CD4-positive, alpha-beta T cell treated with Interleukin-2 at 100 ng/mL for 4 hours (primary cell): ENCODE results near the gene ZNF700.
"Not testable (repeated sequence)": the region's sequence is repeated elsewhere in the genome, so short reads cannot be mapped to it uniquely, and the experiment has no call there.

ENCODE experiments used
- DNase-seq: peaks from one replicate; pipeline ENCODE4 v3.0.0-alpha.2; 2020; ENCODE audit warnings: low spot score

Gene ZNF700

DNA sequence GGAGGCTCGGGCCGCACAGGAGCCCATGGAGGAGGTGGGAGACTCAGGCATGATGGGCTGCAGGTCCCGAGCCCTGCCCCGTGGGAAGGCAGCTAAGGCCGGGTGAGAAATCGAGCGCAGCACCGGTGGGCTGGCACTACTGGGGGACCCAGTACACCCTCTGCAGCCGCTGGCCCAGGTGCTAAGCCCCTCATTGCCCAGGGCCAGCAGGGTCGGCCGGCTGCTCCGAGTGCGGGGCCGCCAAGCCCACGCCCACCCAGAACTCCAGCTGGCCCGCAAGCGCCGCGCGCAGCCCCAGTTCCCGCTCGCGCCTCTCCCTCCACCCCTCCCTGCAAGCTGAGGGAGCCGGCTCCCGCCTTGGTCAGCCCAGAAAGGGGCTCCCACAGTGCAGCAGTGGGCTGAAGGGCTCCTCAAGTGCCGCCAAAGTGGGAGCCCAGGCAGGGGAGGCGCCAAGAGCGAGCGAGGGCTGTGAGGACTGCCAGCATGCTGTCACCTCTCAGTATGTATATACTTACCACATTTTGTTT, 16.5 kb downstream of the ZNF700 start:
- DNase-seq = not testable (repeated sequence)

DNA sequence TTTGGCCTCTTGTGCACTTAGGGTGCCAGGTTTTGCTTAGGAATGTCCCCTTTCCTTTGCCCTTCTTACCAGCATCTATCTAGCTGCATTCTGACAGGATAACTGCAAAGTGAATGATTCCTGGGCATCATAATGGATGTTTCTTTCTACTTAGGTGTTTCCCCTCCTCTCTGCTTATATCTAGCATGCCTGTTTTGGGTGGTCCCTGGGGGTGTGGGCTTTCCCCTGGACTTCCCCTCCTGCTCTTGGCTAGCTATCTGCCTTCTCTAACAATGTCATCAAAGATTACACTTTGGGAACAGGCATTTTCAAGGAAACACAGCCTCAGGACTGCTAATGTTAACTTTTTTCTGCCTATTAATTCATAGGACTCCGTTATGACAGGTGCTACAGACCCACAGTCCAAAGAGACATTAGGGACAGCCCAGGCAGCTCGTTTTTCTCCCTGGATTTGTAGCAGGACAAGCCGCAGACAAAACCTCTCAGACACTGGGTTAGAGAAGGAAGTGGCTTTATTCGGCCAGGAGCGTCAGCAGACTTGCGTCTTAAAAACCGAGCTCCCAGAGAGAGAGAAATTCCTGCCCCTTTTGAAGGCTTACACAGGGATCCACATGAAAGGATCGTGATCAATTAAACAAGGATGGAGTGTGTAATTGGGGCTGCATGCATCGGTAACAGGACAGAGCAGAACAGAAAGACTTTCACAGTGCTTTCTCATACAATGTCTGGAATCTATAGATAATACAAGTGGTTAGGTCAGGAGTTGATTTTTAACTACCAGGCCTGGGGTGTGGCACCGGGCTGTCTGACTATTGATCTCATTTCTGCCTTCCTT, 17.3 kb downstream of the ZNF700 start:
- DNase-seq = no peak

DNA sequence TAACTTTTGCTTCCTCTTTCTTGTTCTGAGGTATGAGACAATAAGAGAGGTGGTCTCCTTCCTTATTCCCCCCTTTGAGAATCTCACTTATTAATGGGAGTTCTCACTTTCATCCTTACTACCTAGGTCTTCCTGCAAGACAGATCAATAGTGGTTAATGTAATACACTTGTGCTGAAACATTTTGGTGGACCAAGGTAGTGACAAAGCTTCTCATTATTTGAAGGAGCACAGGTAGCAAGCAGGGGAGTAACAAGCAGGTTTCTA, 17.9 kb downstream of the ZNF700 start:
- DNase-seq = no peak

DNA sequence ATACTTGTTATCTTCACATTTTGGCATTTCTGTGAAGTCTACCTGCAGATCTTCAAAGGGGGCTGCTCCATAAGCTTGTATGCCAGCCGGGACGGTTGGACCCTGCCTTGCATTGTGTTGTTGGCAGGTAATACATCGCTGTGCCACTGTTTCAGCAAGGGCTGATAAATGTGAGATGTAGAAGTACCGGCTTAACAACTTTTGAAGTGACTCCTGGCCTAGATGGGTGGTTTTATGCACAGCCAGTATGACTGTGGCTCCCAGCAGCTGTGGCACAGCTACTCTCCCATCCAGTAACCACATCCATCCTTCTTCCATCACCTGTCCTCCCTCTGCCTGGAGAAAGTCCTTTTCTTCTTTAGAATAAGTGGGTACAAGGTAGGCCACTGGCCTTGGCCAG, 19.7 kb downstream of the ZNF700 start:
- DNase-seq = no peak

DNA sequence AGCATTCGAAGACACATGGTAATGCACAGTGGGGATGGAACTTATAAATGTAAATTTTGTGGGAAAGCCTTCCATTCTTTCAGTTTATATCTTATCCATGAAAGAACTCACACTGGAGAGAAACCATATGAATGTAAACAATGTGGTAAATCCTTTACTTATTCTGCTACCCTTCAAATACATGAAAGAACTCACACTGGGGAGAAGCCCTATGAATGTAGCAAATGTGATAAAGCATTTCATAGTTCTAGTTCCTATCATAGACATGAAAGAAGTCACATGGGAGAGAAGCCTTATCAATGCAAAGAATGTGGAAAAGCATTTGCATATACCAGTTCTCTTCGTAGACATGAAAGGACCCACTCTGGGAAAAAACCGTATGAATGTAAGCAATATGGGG, 23.7 kb downstream of the ZNF700 start:
- no peak for DNase-seq

DNA sequence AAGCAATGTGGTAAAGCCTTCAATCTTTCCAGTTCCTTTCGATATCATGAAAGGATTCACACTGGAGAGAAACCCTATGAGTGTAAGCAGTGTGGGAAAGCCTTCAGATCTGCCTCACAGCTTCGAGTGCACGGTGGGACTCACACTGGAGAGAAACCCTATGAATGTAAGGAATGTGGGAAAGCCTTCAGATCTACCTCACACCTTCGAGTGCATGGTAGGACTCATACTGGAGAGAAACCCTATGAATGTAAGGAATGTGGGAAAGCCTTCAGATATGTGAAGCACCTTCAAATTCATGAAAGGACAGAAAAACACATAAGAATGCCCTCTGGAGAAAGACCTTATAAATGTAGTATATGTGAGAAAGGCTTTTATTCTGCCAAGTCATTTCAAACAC, 24.3 kb downstream of the ZNF700 start:
- no peak for DNase-seq

DNA sequence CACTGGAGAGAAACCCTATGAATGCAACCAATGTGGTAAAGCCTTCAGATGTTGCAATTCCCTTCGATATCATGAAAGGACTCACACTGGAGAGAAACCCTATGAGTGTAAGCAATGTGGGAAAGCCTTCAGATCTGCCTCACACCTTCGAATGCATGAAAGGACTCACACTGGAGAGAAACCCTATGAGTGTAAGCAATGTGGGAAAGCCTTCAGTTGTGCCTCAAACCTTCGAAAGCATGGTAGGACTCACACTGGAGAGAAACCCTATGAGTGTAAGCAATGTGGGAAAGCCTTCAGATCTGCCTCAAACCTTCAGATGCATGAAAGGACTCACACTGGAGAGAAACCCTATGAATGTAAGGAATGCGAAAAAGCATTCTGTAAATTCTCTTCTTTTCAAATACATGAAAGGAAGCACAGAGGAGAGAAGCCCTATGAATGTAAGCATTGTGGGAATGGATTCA, 24.7 kb downstream of the ZNF700 start:
- DNase-seq = not testable (repeated sequence)

DNA sequence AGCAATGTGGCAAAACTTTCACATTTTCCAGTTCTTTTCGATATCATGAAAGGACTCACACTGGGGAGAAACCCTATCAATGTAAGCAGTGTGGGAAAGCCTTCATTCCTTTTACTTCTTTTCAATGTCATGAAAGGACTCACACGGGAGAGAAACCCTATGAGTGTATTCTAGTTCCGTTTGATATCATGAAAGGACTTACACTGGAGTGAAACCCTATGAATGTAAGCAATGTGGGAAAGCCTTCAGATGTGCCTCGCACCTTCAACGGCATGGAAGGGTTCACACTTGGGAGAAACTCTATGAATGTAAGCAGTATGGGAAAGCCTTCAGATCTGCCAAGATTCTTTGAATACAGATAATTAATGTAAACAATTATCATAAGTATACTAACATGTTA, 25.4 kb downstream of the ZNF700 start:
- no peak for DNase-seq

DNA sequence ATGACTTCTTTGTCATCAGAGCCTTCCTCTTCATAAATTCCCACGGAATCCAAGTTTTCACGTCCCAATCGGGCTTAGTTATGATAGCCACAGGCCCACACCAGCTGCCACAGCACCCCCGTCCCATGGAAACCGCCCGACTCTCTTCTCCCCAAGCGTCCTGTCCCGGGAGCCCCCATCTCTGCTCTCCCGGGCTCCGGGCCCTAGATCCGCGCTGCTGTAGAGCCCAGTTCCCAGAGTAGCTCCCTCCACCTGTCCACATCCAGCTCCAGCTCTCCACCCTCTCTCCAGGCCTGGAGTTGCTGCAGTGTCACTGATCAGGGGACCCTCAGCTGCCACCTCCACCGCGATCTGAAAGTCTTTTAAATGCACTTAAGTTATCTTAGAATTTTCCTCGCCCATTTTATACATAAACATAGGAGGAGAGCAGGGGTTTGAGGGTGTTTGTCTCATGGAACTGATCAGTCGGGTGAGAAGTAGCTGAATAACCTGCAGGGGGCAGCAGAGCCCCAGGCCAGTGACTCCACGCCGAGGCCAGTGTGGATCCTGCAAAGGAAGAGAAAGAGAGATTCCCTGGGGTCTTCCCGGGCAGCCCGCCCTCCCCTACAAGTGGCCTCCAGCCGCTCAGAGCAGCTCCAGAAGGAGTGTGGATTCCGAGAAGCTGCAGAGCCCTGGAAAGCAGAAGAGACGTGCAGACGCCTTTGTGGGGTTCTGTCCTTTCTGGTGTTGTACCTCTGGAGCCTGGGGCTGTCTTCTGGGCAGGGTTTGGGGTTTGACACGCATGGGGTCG, 38.9 kb downstream of the ZNF700 start:
- DNase-seq = peak; percentile 79

DNA sequence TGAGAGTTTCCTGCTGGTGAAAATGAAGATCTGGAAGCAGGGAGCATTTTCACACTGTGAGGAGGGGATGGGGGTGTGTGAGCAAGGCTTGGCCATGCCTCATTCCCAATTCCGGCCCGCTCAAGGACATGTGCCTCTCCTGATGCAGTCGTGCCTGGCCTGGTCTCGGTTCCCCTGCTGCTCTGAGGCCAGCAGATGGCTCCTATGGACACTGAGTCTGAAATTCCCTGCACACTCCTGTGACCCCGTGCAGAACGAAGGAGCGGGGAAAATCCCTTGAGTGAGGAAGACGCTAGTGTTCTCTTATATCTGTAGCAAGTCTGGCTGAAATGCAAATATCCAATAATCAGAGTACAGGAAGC, 39.6 kb downstream of the ZNF700 start:
- no peak for DNase-seq

DNA sequence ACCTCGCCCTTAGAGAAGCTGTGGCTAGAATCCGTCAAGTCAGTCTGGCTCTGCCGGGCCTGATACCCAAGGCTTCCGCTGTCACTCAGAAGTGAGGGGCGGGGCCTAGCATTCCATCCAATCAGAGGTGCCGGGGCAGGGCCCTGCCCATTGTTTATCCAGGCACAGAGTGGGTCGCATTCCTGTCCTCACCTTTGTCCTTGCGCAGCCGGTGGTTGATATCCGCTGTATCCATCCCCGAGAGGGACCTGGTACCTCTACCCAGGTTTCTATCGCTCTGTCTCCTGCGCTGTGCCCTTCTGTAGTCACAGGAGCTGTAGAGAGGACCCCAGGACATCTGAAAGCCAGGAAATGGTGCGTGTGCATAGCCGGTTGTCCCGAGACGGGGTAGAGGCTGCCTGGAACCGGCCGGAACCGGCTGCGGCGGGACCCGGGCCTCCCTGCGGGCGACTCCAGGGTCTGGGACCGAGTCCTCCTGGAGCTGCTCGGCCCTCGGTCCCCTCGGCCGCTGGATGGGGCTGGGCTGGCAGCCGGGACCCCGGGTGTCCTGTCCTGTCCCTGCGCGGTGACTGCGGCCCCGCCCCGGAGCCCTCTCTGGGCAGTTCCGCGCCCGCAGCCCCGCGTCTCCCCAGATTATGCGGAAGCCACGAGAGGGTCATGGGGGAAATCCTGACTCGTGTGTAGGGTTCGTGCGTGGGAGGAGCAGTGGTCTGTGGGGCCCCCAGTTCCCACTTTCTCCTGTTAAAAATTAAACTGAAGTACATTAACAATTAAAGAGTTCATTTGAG, 40.1 kb downstream of the ZNF700 start, which contains the start of gene ZNF763:
Gene ZNF763 (plus strand): TSS at position 183 of the 788 bp plus-strand sequence. CDS start 169 bp downstream, at position 352.
- DNase-seq = peak; percentile 91

DNA sequence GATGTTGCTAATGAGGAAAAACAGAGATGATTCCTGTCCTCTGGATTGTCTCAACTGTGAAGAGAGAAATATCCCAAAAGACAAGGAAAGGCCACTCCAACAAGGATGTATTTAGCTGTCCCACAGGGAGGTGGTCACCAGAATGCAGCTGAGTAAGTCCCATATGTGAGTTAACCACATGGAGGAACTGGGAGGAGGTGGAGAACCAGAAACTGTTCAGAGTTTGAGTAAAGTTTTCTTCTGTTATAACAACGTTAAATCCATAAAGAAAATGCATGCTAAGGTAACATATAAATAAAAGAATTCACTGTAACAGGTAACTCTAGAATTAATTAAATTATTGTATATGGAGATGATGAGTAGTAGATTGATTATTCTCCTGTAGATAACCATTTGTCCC, 45.3 kb downstream of the ZNF700 start:
- no peak for DNase-seq

DNA sequence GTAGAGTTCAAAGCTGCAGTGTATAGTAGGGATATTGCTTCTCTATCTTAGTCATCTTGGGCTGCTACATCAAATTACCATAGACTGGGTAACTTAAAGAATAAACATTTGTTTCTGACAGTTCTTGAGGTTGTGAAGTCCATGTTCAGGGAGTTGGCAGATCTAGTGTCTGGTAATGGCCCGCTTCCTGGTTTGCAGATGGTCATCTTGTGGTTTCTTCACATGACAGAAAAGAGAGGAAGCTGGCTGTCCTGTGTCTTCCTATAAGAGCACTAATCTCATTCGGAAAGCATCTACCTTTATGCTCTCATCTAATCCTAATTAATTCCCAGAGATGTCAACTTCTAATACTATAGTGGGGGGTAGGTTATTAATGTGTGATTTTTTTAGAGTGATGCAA, 46.1 kb downstream of the ZNF700 start:
- no peak for DNase-seq

DNA sequence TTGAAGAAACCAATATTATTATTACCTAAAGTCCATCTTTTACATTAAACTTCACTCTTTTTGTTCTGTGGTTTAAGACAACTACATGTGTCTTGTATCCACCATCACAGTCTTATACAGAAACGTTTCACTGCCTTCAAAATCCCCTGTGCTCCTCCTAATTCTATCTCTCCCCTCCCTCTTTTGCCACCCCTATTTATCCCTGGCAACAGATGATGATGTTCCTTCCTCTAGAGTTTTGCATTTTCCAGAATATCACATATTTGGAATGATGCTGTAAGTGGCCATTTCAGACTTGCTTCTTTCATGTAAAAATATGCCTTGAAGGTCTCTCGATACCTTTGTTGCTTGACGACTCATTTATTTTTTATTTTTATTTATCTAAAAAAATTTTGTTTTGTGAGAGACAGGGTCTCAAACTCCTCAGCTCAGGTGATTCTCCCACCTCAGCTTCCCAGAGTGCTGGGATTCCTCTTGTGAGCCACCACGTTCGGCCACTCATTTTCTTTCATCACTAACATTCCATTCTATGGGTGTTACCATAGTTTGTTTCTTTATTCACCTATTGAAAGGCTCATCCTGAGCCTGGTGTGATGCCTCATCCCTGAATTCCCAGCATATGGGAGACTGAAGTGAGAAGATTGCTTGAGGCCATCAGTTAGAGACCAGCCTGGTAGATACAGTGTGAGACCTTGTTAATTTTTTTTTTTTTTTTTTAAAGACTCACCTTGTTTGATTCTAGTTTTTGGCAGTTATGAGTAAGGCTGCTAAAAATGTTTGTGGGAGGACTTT, 48.3 kb downstream of the ZNF700 start:
- DNase-seq = no peak

DNA sequence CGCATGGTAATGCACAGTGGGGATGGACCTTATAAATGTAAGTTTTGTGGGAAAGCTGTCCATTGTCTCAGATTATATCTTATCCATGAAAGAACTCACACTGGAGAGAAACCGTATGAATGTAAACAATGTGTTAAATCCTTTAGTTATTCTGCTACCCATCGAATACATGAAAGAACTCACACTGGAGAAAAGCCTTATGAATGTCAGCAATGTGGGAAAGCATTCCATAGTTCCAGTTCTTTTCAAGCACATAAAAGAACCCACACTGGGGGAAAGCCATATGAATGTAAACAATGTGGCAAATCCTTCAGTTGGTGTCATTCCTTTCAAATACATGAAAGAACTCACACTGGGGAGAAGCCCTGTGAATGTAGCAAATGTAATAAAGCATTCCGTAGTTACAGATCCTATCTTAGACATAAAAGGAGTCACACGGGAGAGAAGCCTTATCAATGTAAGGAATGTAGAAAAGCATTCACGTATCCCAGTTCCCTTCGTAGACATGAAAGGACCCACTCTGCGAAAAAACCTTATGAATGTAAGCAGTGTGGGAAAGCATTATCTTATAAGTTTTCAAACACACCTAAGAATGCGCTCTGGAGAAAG, 53.7 kb downstream of the ZNF700 start:
- no peak for DNase-seq

DNA sequence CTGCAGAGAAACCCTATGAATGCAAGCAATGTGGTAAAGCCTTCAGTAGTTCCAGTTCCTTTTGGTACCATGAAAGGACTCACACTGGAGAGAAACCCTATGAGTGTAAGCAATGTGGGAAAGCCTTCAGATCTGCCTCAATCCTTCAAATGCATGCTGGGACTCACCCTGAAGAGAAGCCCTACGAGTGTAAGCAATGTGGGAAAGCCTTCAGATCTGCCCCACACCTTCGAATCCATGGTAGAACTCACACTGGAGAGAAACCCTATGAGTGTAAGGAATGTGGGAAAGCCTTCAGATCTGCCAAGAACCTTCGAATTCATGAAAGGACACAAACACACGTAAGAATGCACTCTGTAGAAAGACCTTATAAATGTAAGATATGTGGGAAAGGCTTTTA, 54.6 kb downstream of the ZNF700 start:
- no peak for DNase-seq

DNA sequence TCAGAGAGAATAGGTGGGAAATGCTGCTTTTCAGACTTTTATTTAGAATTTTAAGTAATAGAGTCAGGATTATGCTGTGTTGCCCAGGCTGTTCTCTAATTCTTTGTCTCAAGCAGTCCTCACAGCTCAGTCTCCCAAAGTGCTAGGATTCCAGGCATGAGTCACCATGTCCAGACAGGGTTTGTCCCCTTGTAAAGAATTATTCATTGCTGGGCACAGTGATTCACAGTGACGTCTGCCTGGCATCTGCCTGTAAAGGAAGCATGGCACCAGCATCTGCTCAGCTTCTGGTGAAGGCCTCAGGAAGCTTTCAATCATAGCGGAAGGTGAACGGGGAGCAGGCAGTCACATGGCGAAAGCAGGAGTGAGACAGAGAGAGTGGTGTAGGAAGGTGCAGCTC, 57.6 kb downstream of the ZNF700 start:
- no peak for DNase-seq

DNA sequence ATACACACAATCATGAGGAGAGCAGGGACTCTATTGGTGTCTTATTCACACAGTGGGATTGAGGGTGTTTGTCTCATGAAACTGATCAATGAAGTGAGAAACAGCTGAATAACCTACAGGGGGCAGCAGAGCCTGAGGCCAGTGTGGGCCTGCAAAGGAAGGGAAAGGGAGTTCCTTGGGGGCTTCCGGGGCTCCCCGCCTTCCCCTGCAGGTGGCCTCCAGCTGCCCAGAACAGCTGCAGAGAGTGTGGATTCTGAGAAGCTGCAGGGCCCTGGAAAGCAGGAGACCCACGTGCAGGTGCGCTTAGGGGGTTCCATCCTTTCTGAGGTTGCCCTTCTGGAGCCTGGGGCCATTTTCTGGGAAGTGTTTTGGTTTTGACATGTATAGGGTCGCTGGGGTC, 60.1 kb downstream of the ZNF700 start:
- DNase-seq = no peak

DNA sequence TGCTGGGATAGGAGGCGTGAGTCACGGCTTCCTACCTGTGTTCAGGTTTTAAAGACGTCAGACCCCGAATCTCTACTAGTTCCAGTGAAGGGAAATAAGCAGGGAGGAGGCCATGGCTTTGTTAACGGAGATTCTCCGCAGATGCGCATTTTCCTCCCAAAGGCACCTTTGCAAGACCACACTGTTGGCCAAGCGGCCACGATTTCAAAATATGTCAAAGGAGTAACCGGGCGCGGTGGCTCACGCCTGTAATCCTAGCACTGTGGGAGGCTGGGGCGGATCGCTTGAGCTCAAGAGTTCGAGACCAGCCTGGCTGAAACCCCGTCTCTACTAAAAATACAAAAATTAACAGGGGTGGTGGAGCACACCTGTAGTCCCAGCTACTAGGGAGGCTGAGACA, 61.8 kb downstream of the ZNF700 start:
- DNase-seq = no peak

DNA sequence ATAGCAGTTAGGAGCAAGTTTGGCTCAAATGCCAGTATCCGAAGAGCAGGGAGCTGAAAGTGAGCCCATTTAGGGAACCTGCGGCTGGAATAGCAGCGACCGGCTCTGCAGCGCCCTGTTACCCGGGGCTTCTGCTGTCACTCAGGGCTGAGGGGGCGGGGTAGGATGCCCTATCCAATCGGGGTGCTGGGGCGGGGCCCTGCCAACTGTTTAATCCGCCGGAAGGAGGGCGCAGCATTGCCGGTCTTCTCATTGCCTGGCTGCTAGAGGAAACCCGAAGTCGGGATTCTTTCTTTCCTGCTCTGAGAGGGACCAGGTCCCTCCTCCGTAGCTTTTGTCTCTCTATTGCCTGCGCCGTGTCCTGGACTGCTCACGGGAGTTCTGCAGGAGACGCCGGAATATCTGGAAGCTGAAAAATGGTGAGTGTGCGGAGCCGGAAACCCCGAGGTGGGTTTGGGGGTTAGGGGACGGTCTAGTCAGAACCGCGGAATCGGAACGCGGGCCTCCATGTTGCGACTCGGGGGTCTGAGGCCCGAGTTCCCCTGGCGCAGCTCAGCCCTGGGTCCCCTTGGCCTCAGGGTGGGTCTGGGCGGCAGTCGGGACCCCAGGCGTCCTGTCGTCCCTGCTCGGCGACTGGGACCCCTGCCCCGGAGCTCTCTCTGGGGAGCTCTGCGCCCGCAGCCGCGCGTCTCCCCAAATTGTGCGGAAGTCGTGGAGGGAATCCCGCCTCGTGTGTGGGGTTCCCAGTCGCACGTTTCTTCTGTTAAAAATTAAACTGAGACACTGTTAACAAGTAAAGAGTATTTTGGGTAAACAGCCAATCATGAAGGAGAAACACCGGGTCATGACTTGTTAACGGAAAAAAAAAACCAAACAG, 62.7 kb downstream of the ZNF700 start:
- DNase-seq = peak; percentile 89
